SK-N-SH (cell line): Measurements from ENCODE around the gene CEP57L1.

ENCODE experiments used
- CHD2 ChIP-seq: fragments of 150-350 bp; IDR thresholded peaks from 2 replicates; pipeline ENCODE4 v1.6.1; 2018; ENCODE audit warnings: low read length; ENCODE audit not compliant: partially characterized antibody
- EP300 ChIP-seq, 2 experiments: IDR thresholded peaks; 2 replicates each; pipeline versions ENCODE4 v1.4.0 to v1.6.1; 2012; ENCODE audit warnings: borderline replicate concordance in 1 of 2, low read depth in 1 of 2, low read length in 1 of 2
- FOXM1 ChIP-seq: IDR thresholded peaks from 2 replicates; pipeline ENCODE4 v1.4.0; 2012; ENCODE audit warnings: low read depth, mild to moderate bottlenecking
- GABPA ChIP-seq: IDR thresholded peaks from 2 replicates; pipeline ENCODE4 v1.4.0; 2012; ENCODE audit warnings: low read depth, mild to moderate bottlenecking
- MXI1 ChIP-seq: IDR thresholded peaks from 2 replicates; pipeline ENCODE4 v1.6.1; 2012; ENCODE audit warnings: mild to moderate bottlenecking, low read depth, low read length, improper control_type of control experiment
- NRF1 ChIP-seq: IDR thresholded peaks from 2 replicates; pipeline ENCODE4 v1.6.1; 2012; ENCODE audit warnings: low read depth, mild to moderate bottlenecking, low read length
- SIN3A ChIP-seq: IDR thresholded peaks from 2 replicates; pipeline ENCODE4 v1.6.1; 2012; ENCODE audit warnings: low read depth, mild to moderate bottlenecking, low read length, moderate library complexity, borderline replicate concordance
- TAF1 ChIP-seq: IDR thresholded peaks from 2 replicates; pipeline ENCODE4 v1.6.1; 2012; ENCODE audit warnings: low read depth, mild to moderate bottlenecking, low read length, moderate library complexity, borderline replicate concordance
- TCF12 ChIP-seq: IDR thresholded peaks from 2 replicates; pipeline ENCODE4 v1.4.0; 2012
- YY1 ChIP-seq: IDR thresholded peaks from 2 replicates; pipeline ENCODE4 v1.4.0; 2012; ENCODE audit warnings: low read depth, mild to moderate bottlenecking
- TF ChIP-seq, protein P1 (sequence below): fragments of 200-600 bp; sonication (generic); IDR thresholded peaks from 2 replicates; pipeline ENCODE4 v1.6.1; 2017; ENCODE audit warnings: antibody characterized with exemption, mild to moderate bottlenecking, moderate library complexity
- TF ChIP-seq, protein P2 (sequence below): IDR thresholded peaks from 2 replicates; pipeline ENCODE4 v1.4.0; 2012; ENCODE audit warnings: low read depth

DNA sequence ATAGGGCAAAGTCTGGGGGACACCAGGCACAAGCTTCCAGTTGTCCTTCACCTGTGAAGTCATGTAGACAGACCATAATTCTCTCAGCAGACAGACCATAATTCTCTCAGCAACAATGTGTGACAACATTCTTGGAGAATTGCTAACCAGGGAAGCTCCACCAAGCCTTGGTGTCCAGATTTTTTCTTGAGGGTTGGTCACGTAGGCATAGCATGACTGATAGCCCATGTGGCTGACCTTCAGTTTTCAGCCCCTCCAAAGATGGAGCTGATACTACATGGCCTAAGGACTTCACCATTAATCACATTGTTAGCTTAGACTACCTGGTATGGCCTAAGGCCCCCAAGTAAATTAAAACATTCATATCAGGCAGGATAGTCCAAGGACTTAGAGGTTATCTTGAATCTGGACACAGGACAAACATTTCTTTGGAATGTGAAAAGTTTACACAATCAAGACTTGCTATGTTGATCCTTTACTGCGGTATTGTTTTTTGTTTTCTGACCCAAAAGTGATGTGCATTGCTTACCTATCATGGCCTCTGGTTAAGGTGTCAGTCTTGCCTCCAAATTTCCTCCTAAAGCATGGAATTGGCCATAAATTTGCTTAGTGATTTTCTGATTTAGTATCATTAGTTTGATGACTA is 76.9 kb downstream of the CEP57L1 start:
- no peak for TF ChIP-seq MXI1
- TF ChIP-seq TAF1 = no peak
- TF ChIP-seq, protein P1, sequence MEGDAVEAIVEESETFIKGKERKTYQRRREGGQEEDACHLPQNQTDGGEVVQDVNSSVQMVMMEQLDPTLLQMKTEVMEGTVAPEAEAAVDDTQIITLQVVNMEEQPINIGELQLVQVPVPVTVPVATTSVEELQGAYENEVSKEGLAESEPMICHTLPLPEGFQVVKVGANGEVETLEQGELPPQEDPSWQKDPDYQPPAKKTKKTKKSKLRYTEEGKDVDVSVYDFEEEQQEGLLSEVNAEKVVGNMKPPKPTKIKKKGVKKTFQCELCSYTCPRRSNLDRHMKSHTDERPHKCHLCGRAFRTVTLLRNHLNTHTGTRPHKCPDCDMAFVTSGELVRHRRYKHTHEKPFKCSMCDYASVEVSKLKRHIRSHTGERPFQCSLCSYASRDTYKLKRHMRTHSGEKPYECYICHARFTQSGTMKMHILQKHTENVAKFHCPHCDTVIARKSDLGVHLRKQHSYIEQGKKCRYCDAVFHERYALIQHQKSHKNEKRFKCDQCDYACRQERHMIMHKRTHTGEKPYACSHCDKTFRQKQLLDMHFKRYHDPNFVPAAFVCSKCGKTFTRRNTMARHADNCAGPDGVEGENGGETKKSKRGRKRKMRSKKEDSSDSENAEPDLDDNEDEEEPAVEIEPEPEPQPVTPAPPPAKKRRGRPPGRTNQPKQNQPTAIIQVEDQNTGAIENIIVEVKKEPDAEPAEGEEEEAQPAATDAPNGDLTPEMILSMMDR = no peak
- TF ChIP-seq CHD2 = no peak
- no peak for TF ChIP-seq SIN3A
- TF ChIP-seq, protein P2, sequence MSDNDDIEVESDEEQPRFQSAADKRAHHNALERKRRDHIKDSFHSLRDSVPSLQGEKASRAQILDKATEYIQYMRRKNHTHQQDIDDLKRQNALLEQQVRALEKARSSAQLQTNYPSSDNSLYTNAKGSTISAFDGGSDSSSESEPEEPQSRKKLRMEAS = no peak
- TF ChIP-seq EP300 (IDR thresholded peaks at IDR 0.05; ENCODE audit: borderline replicate concordance in 1 of 2, low read depth in 1 of 2, low read length in 1 of 2) = no peak
- no peak for TF ChIP-seq TCF12
- no peak for TF ChIP-seq YY1
- TF ChIP-seq NRF1 = no peak
- no peak for TF ChIP-seq FOXM1
- no peak for TF ChIP-seq GABPA
